GM21390 (cell line): ENCODE results near the gene PSMA3.

Experiments
- ATAC-seq: cut with Tn5 transposase; IDR thresholded peaks from one replicate; pipeline ENCODE4 v1.9.1; 2021; ENCODE audit not compliant: unreplicated experiment

The PSMA3 gene

GRCh38 chr14:58270628-58271027, 26.0 kb downstream of the PSMA3 start:
- no peak for ATAC-seq

GRCh38 chr14:58272588-58273372, 28.1 kb downstream of the PSMA3 start:
- no peak for ATAC-seq

GRCh38 chr14:58274881-58275280, 30.2 kb downstream of the PSMA3 start:
- ATAC-seq: no peak

GRCh38 chr14:58275527-58276190, 31.0 kb downstream of the PSMA3 start:
- ATAC-seq: no peak

GRCh38 chr14:58276208-58276607, 31.6 kb downstream of the PSMA3 start:
- ATAC-seq: no peak

- ATAC-seq: no peak
Observed at GRCh38 chr14:58278177-58278576, 33.5 kb downstream of the PSMA3 start.

GRCh38 chr14:58280954-58281787, 36.5 kb downstream of the PSMA3 start:
- ATAC-seq: peak; percentile 64

GRCh38 chr14:58281969-58282368, 37.3 kb downstream of the PSMA3 start:
- ATAC-seq: no peak

GRCh38 chr14:58282925-58283593, 38.4 kb downstream of the PSMA3 start:
- no peak for ATAC-seq

GRCh38 chr14:58283730-58284129, 39.1 kb downstream of the PSMA3 start:
- no peak for ATAC-seq

- ATAC-seq: no peak
Observed at GRCh38 chr14:58285132-58285531, 40.5 kb downstream of the PSMA3 start.

- ATAC-seq: no peak
Observed at GRCh38 chr14:58287607-58288042, 43.0 kb downstream of the PSMA3 start.

GRCh38 chr14:58288106-58288792, 43.6 kb downstream of the PSMA3 start:
- no peak for ATAC-seq

- ATAC-seq: no peak
Observed at GRCh38 chr14:58291646-58292045, 47.0 kb downstream of the PSMA3 start.

GRCh38 chr14:58292187-58292586, 47.5 kb downstream of the PSMA3 start:
- ATAC-seq: no peak

- no peak for ATAC-seq
Observed at GRCh38 chr14:58294201-58294600, 49.6 kb downstream of the PSMA3 start.

- ATAC-seq: no peak
Observed at GRCh38 chr14:58296726-58297125, 52.1 kb downstream of the PSMA3 start.

GRCh38 chr14:58297412-58297761, 52.7 kb downstream of the PSMA3 start:
- no peak for ATAC-seq

- ATAC-seq: peak; percentile 83
Observed at GRCh38 chr14:58297762-58298476, 53.3 kb downstream of the PSMA3 start.
